ENCODE results near the gene TOGARAM2. TPM values are rescaled to one million over a fixed set of nuclear protein-coding genes. Genes with fewer than 3 reads are reported as not detected.

TOGARAM2 gene
- total and polyA plus RNA-seq, 2 experiments from 2014 or later = 1.8 TPM

DNA sequence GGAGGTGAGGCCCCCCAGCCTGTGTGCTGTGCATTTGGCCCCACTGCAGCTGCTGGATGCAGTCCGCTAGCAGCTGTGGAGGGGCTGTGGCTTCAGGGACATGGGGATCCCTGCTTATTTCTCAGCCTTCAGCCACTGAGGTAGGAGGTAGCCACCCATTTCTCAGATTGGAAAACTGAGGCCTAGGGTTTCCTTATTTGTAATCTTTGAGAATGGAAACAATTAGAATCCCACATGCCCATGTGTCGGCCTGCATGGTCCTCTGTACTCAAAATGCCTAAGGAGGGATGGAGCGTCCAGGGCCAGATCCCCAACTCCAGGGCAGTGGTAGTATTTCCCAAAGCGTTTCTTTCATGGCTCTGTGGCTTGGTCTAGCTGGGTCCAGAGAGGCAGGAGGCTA lies 42.1 kb downstream of the TOGARAM2 start:
- H3K79me2 ChIP-seq (replicated peaks; ENCODE audit: insufficient read depth) = no peaks in the 10 kb centered on the region
- H2AFZ ChIP-seq = no peak overlapping the region
- H3K27me3 Mint-ChIP-seq (ENCODE audit: insufficient read depth, low read depth, poor library complexity) = peaks cover 4% of the 10 kb centered on the region
- H3K4me2 ChIP-seq = no peak overlapping the region
- no peaks in the 10 kb centered on the region for H3K36me3 ChIP-seq (ENCODE audit: insufficient read depth)
- no peak overlapping the region for H3K4me3 ChIP-seq
- H3K4me1 ChIP-seq (ENCODE audit: insufficient read depth) = no peaks in the 10 kb centered on the region
- no peak overlapping the region for H3K27ac ChIP-seq (ENCODE audit: low read depth)
- H4K20me1 ChIP-seq (replicated peaks; ENCODE audit: insufficient read depth) = no peaks in the 10 kb centered on the region
- TF ChIP-seq, protein P1, sequence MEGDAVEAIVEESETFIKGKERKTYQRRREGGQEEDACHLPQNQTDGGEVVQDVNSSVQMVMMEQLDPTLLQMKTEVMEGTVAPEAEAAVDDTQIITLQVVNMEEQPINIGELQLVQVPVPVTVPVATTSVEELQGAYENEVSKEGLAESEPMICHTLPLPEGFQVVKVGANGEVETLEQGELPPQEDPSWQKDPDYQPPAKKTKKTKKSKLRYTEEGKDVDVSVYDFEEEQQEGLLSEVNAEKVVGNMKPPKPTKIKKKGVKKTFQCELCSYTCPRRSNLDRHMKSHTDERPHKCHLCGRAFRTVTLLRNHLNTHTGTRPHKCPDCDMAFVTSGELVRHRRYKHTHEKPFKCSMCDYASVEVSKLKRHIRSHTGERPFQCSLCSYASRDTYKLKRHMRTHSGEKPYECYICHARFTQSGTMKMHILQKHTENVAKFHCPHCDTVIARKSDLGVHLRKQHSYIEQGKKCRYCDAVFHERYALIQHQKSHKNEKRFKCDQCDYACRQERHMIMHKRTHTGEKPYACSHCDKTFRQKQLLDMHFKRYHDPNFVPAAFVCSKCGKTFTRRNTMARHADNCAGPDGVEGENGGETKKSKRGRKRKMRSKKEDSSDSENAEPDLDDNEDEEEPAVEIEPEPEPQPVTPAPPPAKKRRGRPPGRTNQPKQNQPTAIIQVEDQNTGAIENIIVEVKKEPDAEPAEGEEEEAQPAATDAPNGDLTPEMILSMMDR (conservative IDR thresholded peaks at IDR 0.05; ENCODE audit: low read depth in 2 of 2) = no peak
- TF ChIP-seq, protein P2, sequence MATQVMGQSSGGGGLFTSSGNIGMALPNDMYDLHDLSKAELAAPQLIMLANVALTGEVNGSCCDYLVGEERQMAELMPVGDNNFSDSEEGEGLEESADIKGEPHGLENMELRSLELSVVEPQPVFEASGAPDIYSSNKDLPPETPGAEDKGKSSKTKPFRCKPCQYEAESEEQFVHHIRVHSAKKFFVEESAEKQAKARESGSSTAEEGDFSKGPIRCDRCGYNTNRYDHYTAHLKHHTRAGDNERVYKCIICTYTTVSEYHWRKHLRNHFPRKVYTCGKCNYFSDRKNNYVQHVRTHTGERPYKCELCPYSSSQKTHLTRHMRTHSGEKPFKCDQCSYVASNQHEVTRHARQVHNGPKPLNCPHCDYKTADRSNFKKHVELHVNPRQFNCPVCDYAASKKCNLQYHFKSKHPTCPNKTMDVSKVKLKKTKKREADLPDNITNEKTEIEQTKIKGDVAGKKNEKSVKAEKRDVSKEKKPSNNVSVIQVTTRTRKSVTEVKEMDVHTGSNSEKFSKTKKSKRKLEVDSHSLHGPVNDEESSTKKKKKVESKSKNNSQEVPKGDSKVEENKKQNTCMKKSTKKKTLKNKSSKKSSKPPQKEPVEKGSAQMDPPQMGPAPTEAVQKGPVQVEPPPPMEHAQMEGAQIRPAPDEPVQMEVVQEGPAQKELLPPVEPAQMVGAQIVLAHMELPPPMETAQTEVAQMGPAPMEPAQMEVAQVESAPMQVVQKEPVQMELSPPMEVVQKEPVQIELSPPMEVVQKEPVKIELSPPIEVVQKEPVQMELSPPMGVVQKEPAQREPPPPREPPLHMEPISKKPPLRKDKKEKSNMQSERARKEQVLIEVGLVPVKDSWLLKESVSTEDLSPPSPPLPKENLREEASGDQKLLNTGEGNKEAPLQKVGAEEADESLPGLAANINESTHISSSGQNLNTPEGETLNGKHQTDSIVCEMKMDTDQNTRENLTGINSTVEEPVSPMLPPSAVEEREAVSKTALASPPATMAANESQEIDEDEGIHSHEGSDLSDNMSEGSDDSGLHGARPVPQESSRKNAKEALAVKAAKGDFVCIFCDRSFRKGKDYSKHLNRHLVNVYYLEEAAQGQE (IDR thresholded peaks at IDR 0.05; ENCODE audit: unreplicated experiment) = no peak
- no peak for TF ChIP-seq NANOG (IDR thresholded peaks at IDR 0.05; ENCODE audit: borderline replicate concordance)
- no peak for TF ChIP-seq STAT1 (IDR thresholded peaks at IDR 0.05; ENCODE audit: unreplicated experiment)
- no peak for TF ChIP-seq EZH2 (IDR thresholded peaks at IDR 0.05; ENCODE audit: low read depth, unreplicated experiment)
- no peak for TF ChIP-seq POLR2AphosphoS5 (IDR thresholded peaks at IDR 0.05; ENCODE audit: low read depth)
- no peak for TF ChIP-seq JUNB (IDR thresholded peaks at IDR 0.05; ENCODE audit: unreplicated experiment)
- no peak for TF ChIP-seq EZH2phosphoT487 (IDR thresholded peaks at IDR 0.05; ENCODE audit: unreplicated experiment)
- no peak for TF ChIP-seq ZNF331 (CRISPR knock-in tag; IDR thresholded peaks at IDR 0.05; ENCODE audit: low read depth)
- no peak for TF ChIP-seq ZNF114 (CRISPR knock-in tag; IDR thresholded peaks at IDR 0.05)
- peaks cover 6% of the 10 kb centered on the region; the same call in 2 of the 3 replicates for H3K4me1 Mint-ChIP-seq
- no peaks in the 10 kb centered on the region for H3K27me3 ChIP-seq (ENCODE audit: insufficient read depth)
- DNase-seq (ENCODE audit: low spot score) = no peak
- H3F3A ChIP-seq (replicated peaks; ENCODE audit: low read depth) = no peaks in the 10 kb centered on the region
- H3K9me3 Mint-ChIP-seq = peaks cover 5% of the 10 kb centered on the region; the same call in 1 of the 3 replicates
- H3K27ac Mint-ChIP-seq = no peak overlapping the region
- H3K36me3 Mint-ChIP-seq (ENCODE audit: low read depth) = peaks cover 3% of the 10 kb centered on the region; the same call in 1 of the 3 replicates
- no peak for ATAC-seq
- H3K9me2 ChIP-seq (ENCODE audit: insufficient read depth) = no peaks in the 10 kb centered on the region
- no peak overlapping the region for H3K4me3 Mint-ChIP-seq

DNA sequence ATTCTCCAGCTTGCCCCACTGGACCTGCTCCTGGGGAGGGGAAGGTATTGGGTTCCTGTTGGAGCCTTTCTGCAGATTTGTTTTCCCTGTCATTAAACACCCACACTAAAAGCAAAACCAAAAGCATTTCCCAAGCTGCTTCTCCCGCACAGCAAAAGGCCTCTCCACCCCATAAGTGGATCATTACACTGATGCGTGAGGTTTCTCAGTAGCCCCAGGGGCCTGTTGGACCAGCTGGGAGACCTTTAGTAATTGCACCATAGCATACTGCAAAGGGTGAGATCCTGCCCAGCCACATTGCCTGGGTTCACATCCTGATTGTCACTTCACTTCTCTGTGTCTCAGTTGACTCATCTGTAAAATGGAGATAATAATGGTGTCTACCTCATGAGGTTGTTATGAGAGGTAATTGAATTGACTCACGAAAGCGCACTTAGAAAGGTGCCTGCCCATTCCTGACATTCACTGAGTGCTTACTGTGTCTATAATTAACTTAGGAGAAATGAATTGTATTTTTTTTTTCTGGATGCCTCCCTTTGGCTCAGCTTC lies 43.9 kb downstream of the TOGARAM2 start:
- no peak overlapping the region for H3K27ac ChIP-seq (ENCODE audit: low read depth)
- no peak overlapping the region for H3K4me3 ChIP-seq
- no peaks in the 10 kb centered on the region for H3F3A ChIP-seq (replicated peaks; ENCODE audit: low read depth)
- H3K27me3 Mint-ChIP-seq (ENCODE audit: insufficient read depth, low read depth, poor library complexity) = peaks cover 4% of the 10 kb centered on the region
- no peaks in the 10 kb centered on the region for H3K27me3 ChIP-seq (ENCODE audit: insufficient read depth)
- H3K79me2 ChIP-seq (replicated peaks; ENCODE audit: insufficient read depth) = no peaks in the 10 kb centered on the region
- no peaks in the 10 kb centered on the region for H3K9me2 ChIP-seq (ENCODE audit: insufficient read depth)
- H3K4me1 Mint-ChIP-seq = peaks cover 5% of the 10 kb centered on the region; the same call in 2 of the 3 replicates
- DNase-seq (ENCODE audit: low spot score) = no peak
- no peaks in the 10 kb centered on the region for H3K36me3 ChIP-seq (ENCODE audit: insufficient read depth)
- H3K4me3 Mint-ChIP-seq = no peak overlapping the region
- H3K4me1 ChIP-seq (ENCODE audit: insufficient read depth) = no peaks in the 10 kb centered on the region
- no peak overlapping the region for H2AFZ ChIP-seq
- H4K20me1 ChIP-seq (replicated peaks; ENCODE audit: insufficient read depth) = no peaks in the 10 kb centered on the region
- H3K36me3 Mint-ChIP-seq (ENCODE audit: low read depth) = no peaks in the 10 kb centered on the region
- H3K4me2 ChIP-seq = no peak overlapping the region
- no peak for ATAC-seq
- no peaks in the 10 kb centered on the region for H3K9me3 Mint-ChIP-seq
- no peak overlapping the region for H3K27ac Mint-ChIP-seq
- TF ChIP-seq ZNF114 (CRISPR knock-in tag; IDR thresholded peaks at IDR 0.05) (no peak), EZH2 (IDR thresholded peaks at IDR 0.05; ENCODE audit: low read depth, unreplicated experiment) (no peak), POLR2AphosphoS5 (IDR thresholded peaks at IDR 0.05; ENCODE audit: low read depth) (no peak), EZH2phosphoT487 (IDR thresholded peaks at IDR 0.05; ENCODE audit: unreplicated experiment) (no peak), ZNF331 (CRISPR knock-in tag; IDR thresholded peaks at IDR 0.05; ENCODE audit: low read depth) (no peak), STAT1 (IDR thresholded peaks at IDR 0.05; ENCODE audit: unreplicated experiment) (no peak), CREB1 (CRISPR knock-in tag; IDR thresholded peaks at IDR 0.05; ENCODE audit: low read depth) (no peak)
- TF ChIP-seq, protein P1 (conservative IDR thresholded peaks at IDR 0.05; ENCODE audit: low read depth in 2 of 2) = no peak
- TF ChIP-seq, protein P3, sequence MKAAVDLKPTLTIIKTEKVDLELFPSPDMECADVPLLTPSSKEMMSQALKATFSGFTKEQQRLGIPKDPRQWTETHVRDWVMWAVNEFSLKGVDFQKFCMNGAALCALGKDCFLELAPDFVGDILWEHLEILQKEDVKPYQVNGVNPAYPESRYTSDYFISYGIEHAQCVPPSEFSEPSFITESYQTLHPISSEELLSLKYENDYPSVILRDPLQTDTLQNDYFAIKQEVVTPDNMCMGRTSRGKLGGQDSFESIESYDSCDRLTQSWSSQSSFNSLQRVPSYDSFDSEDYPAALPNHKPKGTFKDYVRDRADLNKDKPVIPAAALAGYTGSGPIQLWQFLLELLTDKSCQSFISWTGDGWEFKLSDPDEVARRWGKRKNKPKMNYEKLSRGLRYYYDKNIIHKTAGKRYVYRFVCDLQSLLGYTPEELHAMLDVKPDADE (IDR thresholded peaks at IDR 0.05) = no peak

Data from GM23338 (cell line).